ENCODE measurements around the gene SLC25A22.

Gene SLC25A22

DNA sequence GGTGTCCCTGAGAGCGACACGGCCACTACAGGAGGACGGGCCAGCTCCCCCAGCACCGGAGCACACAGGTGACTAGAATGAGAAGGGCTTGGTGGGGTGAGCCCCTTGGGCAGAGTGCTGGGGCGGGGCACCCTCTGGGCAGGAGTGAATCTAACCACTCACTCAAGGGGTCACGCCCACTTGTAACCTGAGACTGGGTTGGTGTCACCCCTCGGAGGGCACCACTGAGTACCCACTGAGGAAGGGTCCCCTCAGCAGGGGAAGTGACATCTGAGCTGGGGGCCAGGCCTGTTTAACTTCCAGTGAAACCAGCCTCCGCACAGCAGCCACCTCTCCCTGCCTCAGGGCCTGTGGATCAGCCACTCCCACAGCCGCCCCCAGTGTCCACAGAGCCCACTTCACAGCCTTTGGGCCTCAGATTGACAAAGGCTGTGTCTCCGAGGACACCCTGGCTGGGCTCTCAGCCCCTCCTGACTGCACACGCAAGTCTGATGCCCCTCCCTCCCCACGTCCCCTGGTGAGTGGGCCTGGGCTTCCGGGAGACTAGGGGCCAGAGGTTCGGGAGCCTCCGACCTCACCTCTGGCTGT is 26.4 kb downstream of the SLC25A22 start:
- DNase-seq (ENCODE audit: low read depth) = no peak

DNA sequence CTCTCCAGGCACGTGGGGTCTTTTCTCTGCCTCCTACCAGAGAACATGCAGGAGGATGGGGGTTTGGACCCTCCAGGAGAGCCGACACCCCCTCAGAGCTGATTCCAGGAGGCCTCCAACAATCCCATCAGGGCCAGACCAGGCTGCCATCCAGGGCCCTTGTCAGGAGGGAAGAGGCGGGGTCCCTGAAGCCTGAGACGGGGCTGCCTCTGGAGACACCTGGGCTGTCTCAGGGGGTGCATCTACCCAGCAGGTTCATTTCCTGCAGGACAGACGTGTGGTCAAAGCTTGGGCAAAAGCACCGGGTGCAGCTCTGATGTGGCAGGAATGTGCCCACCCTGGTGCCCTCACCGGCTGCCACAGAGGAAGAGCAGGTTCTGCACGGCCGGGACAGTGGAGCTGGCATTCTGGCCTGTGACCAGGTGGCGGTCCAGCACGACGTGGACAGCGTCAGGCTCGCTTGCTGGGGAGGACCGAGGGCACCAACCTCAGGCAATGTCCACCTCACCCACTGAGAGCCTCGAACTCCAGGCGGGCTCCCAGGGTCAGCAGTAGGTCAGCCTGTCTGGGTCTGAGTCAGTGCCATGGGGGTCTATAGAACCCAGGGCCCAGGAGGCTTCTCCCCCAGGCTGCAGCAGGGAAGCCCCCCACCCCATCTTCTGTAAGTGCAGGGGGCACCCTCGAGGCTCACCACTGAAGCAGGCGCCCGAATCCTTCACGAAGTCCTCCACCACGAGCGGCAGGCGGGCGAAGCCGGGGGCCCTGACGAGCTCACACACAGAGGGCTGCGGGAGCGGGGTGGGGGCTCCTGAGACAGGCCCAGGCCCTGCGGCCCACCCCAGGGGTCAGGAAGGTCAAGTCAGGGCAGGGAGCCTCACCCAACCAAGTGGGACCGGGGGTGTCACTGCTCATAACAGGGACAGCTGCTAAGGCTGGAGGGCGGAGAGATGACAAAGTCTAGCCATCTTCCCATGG is 27.2 kb downstream of the SLC25A22 start:
- DNase-seq (ENCODE audit: low read depth) = no peak

DNA sequence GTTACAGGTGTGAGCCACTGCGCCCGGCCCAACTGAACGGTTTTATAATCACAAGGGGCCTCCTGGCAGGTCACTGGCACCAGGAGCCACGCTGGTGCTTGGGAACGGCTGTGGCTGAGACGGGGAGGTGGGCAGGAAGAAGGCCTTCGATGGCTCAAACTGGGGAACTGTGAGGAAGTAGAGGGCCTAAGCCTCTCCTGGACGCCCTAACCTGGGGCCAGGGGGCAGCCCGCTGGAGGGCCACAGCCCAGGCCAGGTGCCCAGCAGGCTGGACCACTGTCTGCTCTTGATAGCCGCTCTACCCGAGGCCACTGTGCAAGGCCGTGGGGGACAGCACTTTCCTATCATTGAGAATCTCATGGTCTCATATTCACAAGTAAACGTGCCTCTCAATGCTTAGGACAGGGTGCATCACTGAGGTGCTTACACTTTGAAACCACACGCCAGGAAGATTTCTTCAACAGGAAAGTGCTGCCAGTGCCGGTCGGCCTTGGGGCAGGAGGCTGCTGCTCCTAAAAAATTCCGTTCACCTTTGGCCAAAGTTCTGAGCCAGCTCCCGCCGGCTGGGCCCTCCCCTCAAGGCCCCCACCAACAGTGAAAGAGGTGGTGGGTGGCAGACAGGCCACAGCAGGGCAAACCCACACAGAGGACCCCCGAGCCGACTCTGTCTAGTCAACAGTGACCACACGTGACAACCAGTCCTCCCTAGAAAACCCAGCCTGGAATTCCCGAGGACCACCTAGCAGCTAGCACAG is 28.0 kb downstream of the SLC25A22 start:
- DNase-seq (ENCODE audit: low read depth) = no peak

DNA sequence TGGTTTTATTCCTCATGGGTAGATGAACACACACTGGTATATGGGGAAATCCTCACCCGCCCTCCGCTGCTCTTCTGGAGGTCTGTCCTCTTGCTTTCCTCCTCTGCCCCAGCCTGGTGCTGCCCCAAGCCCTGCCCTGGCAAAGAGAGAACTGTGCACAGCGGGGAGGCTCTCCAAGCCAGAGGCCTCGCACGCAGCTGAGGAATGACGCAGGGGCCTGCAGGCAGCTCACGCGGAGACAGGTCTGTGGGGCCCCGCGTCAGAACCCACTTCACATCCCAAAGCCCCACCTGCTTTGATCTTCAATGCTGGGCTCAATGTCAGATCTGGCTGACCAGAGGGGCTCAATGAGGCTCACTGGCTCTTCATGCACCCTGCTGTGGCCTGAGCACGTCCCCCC is 30.8 kb downstream of the SLC25A22 start:
- no peak for DNase-seq (ENCODE audit: low read depth)

DNA sequence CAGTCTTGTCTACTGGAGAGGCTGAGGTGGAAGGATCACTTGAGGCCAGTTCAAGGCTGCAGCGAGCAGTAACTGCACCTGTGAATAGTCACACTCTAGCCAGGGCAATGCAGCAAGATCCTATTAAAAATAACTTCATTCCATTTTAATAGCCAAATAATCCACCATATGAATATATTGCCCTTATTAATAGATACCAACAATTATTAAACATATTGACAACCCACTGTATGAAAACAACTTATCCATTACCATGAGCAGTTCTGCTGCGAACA is 31.2 kb downstream of the SLC25A22 start:
- DNase-seq (ENCODE audit: low read depth) = no peak

DNA sequence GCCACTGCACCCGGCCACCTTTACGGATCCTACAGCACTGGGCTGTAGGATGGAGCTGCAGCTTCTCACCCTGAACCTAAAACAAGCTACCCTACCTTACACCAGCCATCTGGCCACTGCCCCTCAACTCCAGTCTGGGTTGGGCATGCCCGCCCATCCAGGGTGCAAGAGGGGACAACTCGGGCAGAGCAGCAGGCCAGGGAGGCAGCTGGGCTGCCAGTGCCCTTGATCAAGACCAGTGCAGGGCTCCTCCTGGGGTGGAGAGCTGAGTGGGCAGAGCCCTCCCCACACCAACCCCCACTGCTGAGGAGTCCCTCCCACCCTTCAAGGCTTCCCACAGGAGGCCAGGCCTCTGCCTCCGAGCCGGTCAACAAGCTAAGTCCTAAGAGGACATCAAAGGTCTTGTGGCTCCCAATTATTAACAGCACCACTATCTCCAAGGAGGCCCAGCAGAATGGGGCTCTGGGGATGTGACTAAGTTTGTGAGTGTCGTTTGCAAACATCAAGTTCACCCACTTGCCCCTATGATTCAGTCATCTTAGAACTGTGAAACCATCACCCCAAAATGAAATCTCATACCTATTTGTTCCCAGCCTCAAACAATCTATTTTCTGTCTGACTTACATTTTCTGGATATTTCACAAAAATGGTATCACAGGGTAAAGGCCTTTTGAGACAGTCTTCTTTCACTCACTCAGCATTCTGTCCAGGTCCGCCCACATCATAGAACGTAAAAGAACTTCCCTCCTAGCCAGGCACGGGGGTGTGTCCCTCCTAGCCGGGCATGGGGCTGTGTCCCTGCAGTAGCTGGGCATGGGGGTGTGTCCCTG is 31.8 kb downstream of the SLC25A22 start:
- DNase-seq (ENCODE audit: low read depth) = no peak

DNA sequence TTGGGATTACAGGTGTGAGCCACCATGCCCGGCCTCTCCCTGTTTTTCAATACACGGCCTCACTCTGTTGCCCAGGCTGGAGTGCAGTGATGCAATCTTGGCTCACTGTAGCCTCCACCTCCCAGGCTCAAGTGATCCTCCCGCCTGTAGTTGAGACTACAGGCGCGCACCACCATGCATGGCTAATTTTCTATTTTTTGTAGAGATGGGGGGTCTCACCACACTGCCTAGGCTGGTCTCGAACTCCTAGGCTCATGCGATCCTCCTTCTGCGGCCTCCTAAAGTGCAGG is 32.3 kb downstream of the SLC25A22 start:
- DNase-seq (ENCODE audit: low read depth) = no peak

DNA sequence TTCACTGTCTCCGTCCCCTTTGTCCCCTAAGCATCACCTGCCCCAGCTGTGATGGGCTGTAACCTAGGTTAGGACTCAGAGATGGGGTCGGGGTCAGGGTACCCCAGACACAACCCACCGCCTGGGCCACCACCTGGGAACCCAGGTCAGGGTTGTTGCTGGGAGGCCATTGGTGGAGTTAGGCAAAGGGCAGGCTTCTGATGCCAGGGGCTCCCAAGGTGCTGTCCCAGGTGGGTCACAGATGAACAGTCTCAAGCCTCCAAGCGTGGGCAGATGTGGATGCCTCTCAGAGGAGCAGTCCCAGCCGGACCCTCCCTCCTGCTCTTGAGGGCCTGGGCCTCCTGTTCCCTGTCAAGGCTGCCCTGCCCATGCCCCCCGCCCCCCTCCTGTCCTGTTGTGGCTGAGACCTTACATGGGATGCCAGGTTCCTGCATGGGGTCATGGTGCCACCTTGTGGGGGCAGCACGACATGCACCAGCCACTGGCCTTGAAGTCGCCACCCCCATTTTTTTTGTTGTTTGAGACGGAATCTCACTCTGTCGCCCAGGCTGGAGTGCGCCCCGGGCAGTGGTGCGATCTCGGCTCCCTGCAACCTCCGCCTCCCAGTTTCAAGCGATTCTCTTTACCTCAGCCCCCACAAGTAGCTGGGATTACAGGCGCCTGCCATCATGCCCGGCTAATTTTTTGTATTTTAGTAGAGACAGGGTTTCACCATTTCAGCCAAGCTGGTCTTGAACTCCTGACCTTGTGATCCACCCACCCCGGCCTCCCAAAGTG is 32.9 kb downstream of the SLC25A22 start:
- DNase-seq (ENCODE audit: low read depth) = peak; percentile 31

DNA sequence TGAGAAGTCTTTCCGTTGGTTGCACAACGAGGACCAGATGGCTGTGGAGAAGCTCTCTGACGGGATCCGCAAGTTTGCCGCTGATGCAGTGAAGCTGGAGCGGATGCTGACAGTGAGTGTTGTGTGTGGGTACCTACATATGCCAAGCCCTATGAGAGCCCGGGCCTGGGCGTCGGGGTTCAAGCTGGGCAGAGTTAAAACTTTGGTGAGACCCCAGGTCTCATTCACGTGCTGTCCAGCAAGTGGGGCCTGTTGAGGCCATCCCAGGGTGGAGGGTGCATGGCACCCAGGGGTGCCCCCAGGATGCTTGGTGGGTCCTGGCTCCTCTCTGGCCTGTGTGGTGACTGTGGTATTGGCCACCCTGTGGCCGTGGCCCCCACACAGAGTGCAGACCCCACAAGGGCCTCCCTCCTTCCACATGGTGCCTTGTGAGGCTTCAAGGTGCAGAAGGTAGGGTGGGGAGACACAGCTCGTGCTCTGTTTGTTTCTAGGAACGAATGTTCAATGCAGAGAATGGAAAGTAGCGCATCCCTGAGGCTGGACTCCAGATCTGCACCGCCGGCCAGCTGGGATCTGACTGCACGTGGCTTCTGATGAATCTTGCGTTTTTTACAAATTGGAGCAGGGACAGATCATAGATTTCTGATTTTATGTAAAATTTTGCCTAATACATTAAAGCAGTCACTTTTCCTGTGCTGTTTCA is 33.6 kb downstream of the SLC25A22 start:
- DNase-seq (ENCODE audit: low read depth) = no peak

DNA sequence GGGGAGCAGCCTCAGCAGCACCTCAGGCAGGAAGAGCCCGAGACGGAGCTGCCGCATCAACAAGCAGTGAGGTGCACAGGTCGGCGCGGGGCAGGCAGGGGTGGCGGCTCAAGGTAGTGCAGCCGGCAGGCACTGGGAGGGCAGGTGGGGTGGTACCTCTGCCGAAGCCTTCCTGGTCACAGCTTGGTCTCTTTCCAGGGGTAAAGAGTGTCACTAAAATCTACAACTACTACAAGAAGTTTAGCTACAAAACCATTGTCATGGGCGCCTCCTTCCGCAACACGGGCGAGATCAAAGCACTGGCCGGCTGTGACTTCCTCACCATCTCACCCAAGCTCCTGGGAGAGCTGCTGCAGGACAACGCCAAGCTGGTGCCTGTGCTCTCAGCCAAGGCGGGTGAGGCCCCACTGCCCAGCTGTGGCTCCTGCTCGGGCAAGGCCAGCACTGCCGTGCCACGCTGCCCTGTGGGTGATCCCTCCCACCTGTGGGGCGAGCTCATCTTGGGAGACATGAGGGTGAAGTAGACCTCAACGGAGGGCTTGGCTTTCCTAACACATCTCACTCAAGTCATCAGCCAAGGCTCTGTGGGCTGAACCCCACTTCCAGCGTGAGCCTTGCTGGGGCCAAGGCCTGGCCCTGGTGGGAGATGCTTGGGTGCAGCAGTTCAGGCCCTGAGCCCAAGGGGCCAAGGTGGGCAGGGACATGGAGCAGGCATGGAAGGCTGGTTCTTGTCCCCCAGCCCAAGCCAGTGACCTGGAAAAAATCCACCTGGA is 34.3 kb downstream of the SLC25A22 start:
- DNase-seq (ENCODE audit: low read depth) = no peak

DNA sequence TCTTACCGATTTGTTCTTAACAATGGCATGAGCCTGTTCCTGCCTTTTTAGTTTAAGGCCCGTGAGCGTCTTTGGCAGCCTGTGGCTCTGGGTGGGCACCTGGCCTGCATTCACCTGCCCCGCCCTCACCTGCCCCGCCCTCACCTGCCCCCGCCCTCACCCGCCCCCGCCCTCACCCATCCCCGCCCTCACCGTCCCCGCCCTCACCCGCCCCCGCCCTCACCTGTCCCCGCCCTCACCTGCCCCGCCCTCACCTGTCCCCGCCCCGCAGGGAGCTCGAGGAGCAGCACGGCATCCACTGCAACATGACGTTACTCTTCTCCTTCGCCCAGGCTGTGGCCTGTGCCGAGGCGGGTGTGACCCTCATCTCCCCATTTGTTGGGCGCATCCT is 35.0 kb downstream of the SLC25A22 start:
- no peak for DNase-seq (ENCODE audit: low read depth)

DNA sequence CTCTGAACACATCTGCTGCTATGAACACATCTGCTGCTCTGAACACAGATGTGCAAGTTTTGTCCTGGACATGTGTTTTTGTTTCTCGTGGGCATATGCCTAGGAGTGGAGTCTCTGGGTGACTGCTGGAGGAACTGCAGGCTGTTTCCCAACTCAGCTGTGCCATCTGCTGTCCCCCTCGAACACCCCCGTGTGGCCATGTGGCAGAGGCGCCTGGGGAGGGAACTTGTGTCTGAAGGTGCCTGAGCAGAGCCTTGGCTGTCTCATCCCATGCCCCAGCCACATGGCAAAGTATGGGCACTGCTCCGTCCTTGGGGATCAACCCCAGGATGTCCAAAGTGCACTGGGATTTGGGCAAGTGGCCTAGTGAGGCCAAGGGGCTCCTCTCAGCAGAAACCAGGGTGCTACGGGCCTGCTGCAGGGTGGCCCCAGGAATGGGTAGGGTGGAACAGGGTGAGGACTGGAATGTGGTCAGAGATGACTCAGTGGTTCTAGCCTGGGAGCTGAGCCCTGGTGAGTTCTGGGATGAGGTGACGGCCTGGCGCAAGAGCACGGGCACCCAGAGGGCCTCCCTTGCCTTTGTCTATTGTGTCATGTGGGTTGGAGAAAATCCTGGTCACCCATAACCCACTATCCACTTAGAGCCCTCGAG is 35.5 kb downstream of the SLC25A22 start:
- DNase-seq (ENCODE audit: low read depth) = no peak

DNA sequence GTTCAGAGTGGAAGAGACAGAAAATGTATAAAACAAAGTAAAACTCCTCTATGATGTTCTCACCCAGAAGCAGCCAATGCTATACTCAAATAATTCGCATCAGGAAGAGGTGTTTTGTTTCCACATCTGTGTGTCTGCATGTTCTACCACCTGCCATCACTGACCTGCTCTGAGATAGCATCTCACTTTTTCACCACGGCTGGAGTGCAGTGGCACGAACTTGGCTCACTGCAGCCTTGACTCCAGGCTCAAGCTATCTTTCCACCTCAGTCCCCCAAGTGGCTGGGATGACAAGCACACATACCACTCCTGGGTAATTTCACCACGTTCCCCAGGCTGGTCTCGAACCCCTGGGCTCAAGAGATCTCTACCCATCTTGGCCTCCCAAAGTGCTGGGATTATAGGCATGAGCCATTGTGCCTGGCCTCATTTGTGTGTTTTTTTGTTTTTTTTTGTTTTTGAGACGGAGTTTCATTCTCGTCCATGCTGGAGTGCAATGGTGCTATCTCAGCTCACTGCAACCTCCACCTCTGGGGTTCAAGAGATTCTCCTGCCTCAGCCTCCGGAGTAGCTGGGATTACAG is 36.5 kb downstream of the SLC25A22 start:
- no peak for DNase-seq (ENCODE audit: low read depth)

DNA sequence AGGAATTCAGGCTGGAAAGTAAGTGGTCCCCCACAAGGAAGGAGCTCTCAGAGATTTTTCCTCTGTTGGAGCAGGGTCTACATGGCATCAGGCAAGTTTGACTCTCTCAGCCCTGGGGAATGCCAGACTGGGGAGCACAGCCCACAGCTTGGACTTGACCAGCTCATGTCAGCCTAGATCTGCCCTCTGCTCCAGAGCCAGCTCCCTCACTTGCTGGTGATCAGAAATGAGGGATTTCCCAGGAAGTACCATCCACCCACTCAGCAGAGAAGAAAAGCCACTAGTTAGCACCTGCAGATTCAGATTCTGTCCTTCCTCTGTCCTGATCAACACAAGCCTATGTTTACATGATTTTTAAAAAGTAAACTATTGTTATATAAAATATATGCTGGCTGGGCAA is 37.8 kb downstream of the SLC25A22 start:
- DNase-seq (ENCODE audit: low read depth) = no peak

DNA sequence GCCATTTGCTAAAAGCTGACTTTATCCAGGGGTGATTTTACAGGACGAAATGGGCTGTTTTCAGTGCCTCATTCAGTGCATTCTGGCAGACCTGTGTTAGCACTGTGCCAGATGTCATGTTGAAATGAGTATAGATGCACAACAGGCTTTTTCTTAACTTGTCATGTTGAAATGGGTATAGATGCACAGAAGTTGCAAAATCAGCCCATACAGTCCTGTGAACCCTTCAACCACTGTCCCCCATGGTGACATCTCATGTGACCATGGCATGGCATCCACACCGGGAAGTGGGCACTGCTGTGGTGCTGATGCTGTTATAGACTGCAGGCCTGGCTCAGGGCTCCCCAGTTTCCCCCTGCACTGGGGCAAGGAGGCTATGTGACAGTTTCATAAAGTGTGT is 48.4 kb downstream of the SLC25A22 start:
- no peak for DNase-seq (ENCODE audit: low read depth)

DNA sequence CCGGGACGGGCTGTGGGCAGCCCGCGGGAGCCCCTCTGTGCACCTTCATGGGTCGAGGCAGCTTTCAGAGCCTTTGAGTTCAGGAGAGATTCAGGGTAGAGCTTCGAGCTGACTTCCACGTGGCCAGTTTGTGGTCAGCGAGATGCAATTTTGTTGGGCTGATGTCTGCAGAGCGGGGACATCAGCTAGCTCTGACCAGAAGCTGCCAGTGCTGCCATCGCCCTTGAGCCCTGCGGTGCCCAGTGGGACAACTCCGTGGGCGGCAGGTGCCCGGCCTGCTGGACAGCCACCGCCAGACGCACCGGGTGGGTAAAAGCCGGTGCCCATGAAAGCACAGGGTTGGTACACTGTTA is 50.1 kb downstream of the SLC25A22 start:
- DNase-seq (ENCODE audit: low read depth) = no peak

DNA sequence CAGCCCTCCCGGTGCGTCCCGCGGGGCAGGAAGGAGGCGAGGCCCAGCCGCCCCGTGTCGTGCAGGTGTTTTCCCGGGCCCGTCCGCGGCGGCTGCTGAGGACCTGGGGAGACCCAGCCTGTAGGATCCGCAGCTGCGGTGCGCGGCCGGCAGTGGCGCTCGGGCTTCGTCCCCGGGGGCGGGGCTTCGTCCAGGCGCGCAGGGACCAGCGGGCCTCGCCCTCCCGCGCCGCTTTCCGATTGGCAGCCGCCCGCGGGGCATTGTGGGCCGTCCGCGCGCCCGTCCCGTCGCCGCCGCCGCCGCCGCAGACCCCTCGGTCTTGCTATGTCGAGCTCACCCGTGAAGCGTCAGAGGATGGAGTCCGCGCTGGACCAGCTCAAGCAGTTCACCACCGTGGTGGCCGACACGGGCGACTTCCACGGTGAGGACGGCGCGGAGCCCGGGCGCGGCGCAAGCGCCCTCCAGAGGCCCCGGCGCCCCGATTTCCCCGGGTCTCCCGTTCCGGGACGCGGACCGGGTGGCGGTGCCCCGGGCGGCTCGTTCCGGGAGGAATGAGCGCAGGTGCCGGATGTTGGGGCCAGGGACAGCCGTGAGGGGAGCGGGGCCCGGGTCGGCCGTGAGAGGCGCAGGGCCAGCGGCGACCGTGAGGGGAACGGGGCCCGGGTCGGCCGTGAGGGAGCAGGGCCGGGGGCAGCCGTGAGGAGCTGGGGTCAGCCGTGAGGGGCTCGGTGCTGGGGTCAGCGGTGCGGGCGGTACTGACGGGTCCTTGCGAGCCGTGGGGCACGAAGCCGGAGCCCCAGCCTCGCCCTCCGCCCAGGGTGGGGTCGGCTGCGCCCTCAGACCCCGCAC is 50.7 kb downstream of the SLC25A22 start, which contains the start of gene TALDO1:
TALDO1 (plus strand) TSS at position 307 of the 849 bp plus-strand sequence; CDS start at position 325, 18 bp downstream.
- peak; percentile 77 for DNase-seq (ENCODE audit: low read depth)

Data from stimulated activated CD8-positive, alpha-beta memory T cell treated with anti-CD3 and anti-CD28 coated beads, Interleukin-15, amount 100 ng/mL, for 24 hours (primary cell).